HepG2 (cell line): ENCODE measurements around the gene OR2B2. TPM values are rescaled to one million over a fixed set of nuclear protein-coding genes. Genes with fewer than 3 reads are reported as not detected.

Source experiments
- AGO1 ChIP-seq: fragments of 200-400 bp; formaldehyde crosslinking; IDR thresholded peaks from 2 replicates; pipeline ENCODE4 v1.6.1; 2017; ENCODE audit warnings: mild to moderate bottlenecking, low read depth, low read length, moderate library complexity; ENCODE audit not compliant: poor library complexity, severe bottlenecking
- ARNTL ChIP-seq: sonication (generic); formaldehyde crosslinking; IDR thresholded peaks from 2 replicates; pipeline ENCODE4 v1.4.0; 2020; ENCODE audit warnings: mild to moderate bottlenecking, missing genetic modification reagents
- E2F5 ChIP-seq: sonication (generic); formaldehyde crosslinking; conservative IDR thresholded peaks from 2 replicates; pipeline ENCODE4 v1.4.0; 2020; ENCODE audit warnings: missing genetic modification reagents
- GATAD1 ChIP-seq: IDR thresholded peaks from 2 replicates; pipeline ENCODE4 v1.6.1; 2016; ENCODE audit warnings: missing genetic modification reagents, missing compliant biosample characterization
- IKZF5 ChIP-seq: IDR thresholded peaks from 2 replicates; pipeline ENCODE4 v1.6.1; 2018; ENCODE audit warnings: missing genetic modification reagents, mild to moderate bottlenecking, missing compliant biosample characterization
- IRF9 ChIP-seq: sonication (generic); formaldehyde crosslinking; IDR thresholded peaks from 2 replicates; pipeline ENCODE4 v1.8.0; 2022; ENCODE audit warnings: missing genetic modification reagents, mild to moderate bottlenecking, borderline replicate concordance
- MNT ChIP-seq: fragments of 450-650 bp; IDR thresholded peaks from 2 replicates; pipeline ENCODE4 v1.6.1; 2016
- NFATC3 ChIP-seq: sonication (generic); formaldehyde crosslinking; IDR thresholded peaks from 2 replicates; pipeline ENCODE4 v1.5.1; 2020; ENCODE audit warnings: mild to moderate bottlenecking, missing genetic modification reagents
- POLR2AphosphoS2 ChIP-seq: IDR thresholded peaks from 2 replicates; pipeline ENCODE4 v1.6.1; 2011; ENCODE audit warnings: low read depth, low read length, improper control_type of control experiment
- POLR2AphosphoS5 ChIP-seq: IDR thresholded peaks from 2 replicates; pipeline ENCODE4 v1.6.1; 2012; ENCODE audit warnings: low read depth, low read length
- RBAK ChIP-seq: sonication (generic); formaldehyde crosslinking; IDR thresholded peaks from 2 replicates; pipeline ENCODE4 v1.5.1; 2020; ENCODE audit warnings: mild to moderate bottlenecking, missing genetic modification reagents
- REST ChIP-seq, 2 experiments: IDR thresholded peaks; 2 replicates each; pipeline ENCODE4 v1.6.1; 2011 to 2012; ENCODE audit warnings: low read length in 2 of 2, borderline replicate concordance in 1 of 2, low read depth in 1 of 2, mild to moderate bottlenecking in 1 of 2, moderate library complexity in 1 of 2
- SMARCE1 ChIP-seq: fragments of 450-650 bp; IDR thresholded peaks from 2 replicates; pipeline ENCODE4 v1.6.1; 2017; ENCODE audit warnings: borderline replicate concordance
- SP140L ChIP-seq: sonication (generic); formaldehyde crosslinking; IDR thresholded peaks from 2 replicates; pipeline ENCODE4 v1.4.0; 2020; ENCODE audit warnings: missing genetic modification reagents, borderline replicate concordance
- ZBTB21 ChIP-seq: sonication (generic); formaldehyde crosslinking; IDR thresholded peaks from 2 replicates; pipeline ENCODE4 v1.4.0; 2020; ENCODE audit warnings: missing genetic modification reagents
- ZC3H4 ChIP-seq: sonication (generic); formaldehyde crosslinking; IDR thresholded peaks from 2 replicates; pipeline ENCODE4 v1.4.0; 2020; ENCODE audit warnings: missing genetic modification reagents, borderline replicate concordance
- ZMAT5 ChIP-seq: sonication (generic); formaldehyde crosslinking; IDR thresholded peaks from 2 replicates; pipeline ENCODE4 v1.5.0; 2020; ENCODE audit warnings: mild to moderate bottlenecking, low read depth, missing genetic modification reagents, borderline replicate concordance
- ZNF251 ChIP-seq: sonication (generic); formaldehyde crosslinking; IDR thresholded peaks from 2 replicates; pipeline ENCODE4 v1.9.0; 2021; ENCODE audit warnings: mild to moderate bottlenecking, missing genetic modification reagents
- ZNF460 ChIP-seq: sonication (generic); formaldehyde crosslinking; IDR thresholded peaks from 2 replicates; pipeline ENCODE4 v1.5.1; 2020; ENCODE audit warnings: missing genetic modification reagents, mild to moderate bottlenecking, borderline replicate concordance
- ZNF549 ChIP-seq: sonication (generic); formaldehyde crosslinking; IDR thresholded peaks from 2 replicates; pipeline ENCODE4 v1.5.0; 2020; ENCODE audit warnings: missing genetic modification reagents
- ZNF589 ChIP-seq: sonication (generic); formaldehyde crosslinking; conservative IDR thresholded peaks from 2 replicates; pipeline ENCODE4 v1.8.0; 2022; ENCODE audit warnings: mild to moderate bottlenecking, moderate library complexity, missing genetic modification reagents
- ZNF605 ChIP-seq: sonication (generic); formaldehyde crosslinking; IDR thresholded peaks from 2 replicates; pipeline ENCODE4 v1.8.0; 2022; ENCODE audit warnings: mild to moderate bottlenecking, missing genetic modification reagents
- polyA plus RNA-seq, 8 experiments: library from polyadenylated mRNA; depleted of rRNA in 3 of 8; stranded (reverse) in 7 of 8; unstranded in 1 of 8; fragments of >200 nt; fragmentation: Illumina TruSeq in 4 of 8; extraction: Trizol in 4 of 8; gene quantifications; 2 replicates each; pipeline versions ENCODE4 v1.2.1 to v1.2.3, GENCODE V29; 2011 to 2016; ENCODE audit warnings: low read depth in 4 of 8, missing spikeins in 1 of 8, mixed read lengths in 1 of 8; ENCODE audit not compliant: insufficient read depth in 1 of 8
- total RNA-seq, 5 experiments: library from RNA; depleted of rRNA; stranded (reverse); fragments of >200 nt; fragmentation: Illumina TruSeq; extraction: Trizol; gene quantifications; 2 replicates each; pipeline ENCODE4 v1.2.3, GENCODE V29; 2016; ENCODE audit warnings: low read depth in 1 of 5

OR2B2 gene
- total and polyA plus RNA-seq, 2 of the 13 experiments (the other 11 are each of a cell fraction or from before 2014, with no cell fraction given): not detected

GRCh38 chr6:27866357-27867050 is 45.7 kb downstream of the OR2B2 start (continued):
- TF ChIP-seq ZNF549 (CRISPR knock-in tag) (no peak), ZNF605 (no peak), ZNF460 (CRISPR knock-in tag) (no peak), POLR2AphosphoS5 (peak; percentile 70; the same call in 1 of the 2 replicates), ZBTB21 (CRISPR knock-in tag) (no peak), ZNF251 (no peak), GATAD1 (CRISPR knock-in tag) (no peak), RBAK (CRISPR knock-in tag) (no peak), MNT (no peak), E2F5 (CRISPR knock-in tag) (no peak), REST (IDR thresholded peaks at IDR 0.05; ENCODE audit: borderline replicate concordance in 1 of 2, low read depth in 1 of 2, low read length in 2 of 2) (0 out of 4 replicates have a peak, but pooled peaks of 1 of the 2 experiments have one; percentile 34), SMARCE1 (no peak), IKZF5 (CRISPR knock-in tag) (no peak), POLR2AphosphoS2 (no peak), AGO1 (no peak), ARNTL (CRISPR knock-in tag) (no peak), ZMAT5 (no peak), IRF9 (CRISPR knock-in tag) (no peak), NFATC3 (CRISPR knock-in tag) (no peak), ZC3H4 (CRISPR knock-in tag) (peak; percentile 91), SP140L (CRISPR knock-in tag) (no peak), ZNF589 (no peak)
